Colon (tissue), 2 donors: ENCODE data around the gene TK1.
"Not testable (repeated sequence)": the region's sequence is repeated elsewhere in the genome, so short reads cannot be mapped to it uniquely, and the experiment has no call there.

ENCODE experiments used
- FAIRE-seq: peaks from 2 replicates; lab custom pipeline; 2012; peaks lifted over from hg19 to GRCh38; lab: Jason Lieb, UNC
- donor health status: control.
- donor health status: control.

Gene TK1

GRCh38 chr17:78186692-78187595 lies at the start of gene TK1, which contains the start of gene AFMID:
TK1 (minus strand) TSS chr17:78187052; CDS start chr17:78186994, 58 bp downstream.
AFMID (plus strand) TSS chr17:78187362; CDS start chr17:78187371, 9 bp downstream.
- FAIRE-seq, result no peak

- FAIRE-seq, result no peak
Measured at GRCh38 chr17:78235885-78236284, 49.0 kb upstream of the TK1 start.

GRCh38 chr17:78235022-78235421 lies 48.2 kb upstream of the TK1 start:
- not testable (repeated sequence) for FAIRE-seq

GRCh38 chr17:78234261-78234865 lies 47.5 kb upstream of the TK1 start:
- no peak for FAIRE-seq

- FAIRE-seq, result no peak
Measured at GRCh38 chr17:78233678-78234077, 46.8 kb upstream of the TK1 start.

- FAIRE-seq, result no peak
Measured at GRCh38 chr17:78232859-78233173, 46.0 kb upstream of the TK1 start.

GRCh38 chr17:78231991-78232858 lies 45.4 kb upstream of the TK1 start:
- no peak for FAIRE-seq

- no peak for FAIRE-seq
Measured at GRCh38 chr17:78230996-78231935, 44.4 kb upstream of the TK1 start, which contains the start of gene TMEM235. TMEM235 (plus strand) TSS chr17:78231631; CDS start chr17:78232024, 393 bp downstream.

- FAIRE-seq, result no peak
Measured at GRCh38 chr17:78230252-78230962, 43.6 kb upstream of the TK1 start.

GRCh38 chr17:78228176-78228575 lies 41.3 kb upstream of the TK1 start:
- no peak for FAIRE-seq

- FAIRE-seq, result no peak
Measured at GRCh38 chr17:78227455-78227916, 40.6 kb upstream of the TK1 start.

- FAIRE-seq, result no peak
Measured at GRCh38 chr17:78226759-78227454, 40.1 kb upstream of the TK1 start.

GRCh38 chr17:78226055-78226758 lies 39.4 kb upstream of the TK1 start:
- FAIRE-seq, result no peak

- no peak for FAIRE-seq
Measured at GRCh38 chr17:78225088-78225865, 38.4 kb upstream of the TK1 start.

GRCh38 chr17:78224231-78225087 lies 37.6 kb upstream of the TK1 start:
- no peak for FAIRE-seq

GRCh38 chr17:78223765-78224164 lies 36.9 kb upstream of the TK1 start:
- FAIRE-seq, result no peak

- FAIRE-seq, result no peak
Measured at GRCh38 chr17:78223061-78223460, 36.2 kb upstream of the TK1 start.
